ENCODE measurements around the gene ACTN4. TPM values are rescaled to one million over a fixed set of nuclear protein-coding genes. Genes with fewer than 3 reads are reported as not detected.

ACTN4 gene
- total RNA-seq, 2 experiments from 2014 or later, result 86.8 to 178 TPM

- Histone ChIP-seq H3K4me3 (ENCODE audit: low read depth, low read length, poor library complexity, severe bottlenecking) (no peak overlapping the region), H3K27ac (ENCODE audit: low read depth, low read length, poor library complexity, severe bottlenecking) (no peak overlapping the region), H3K36me3 (ENCODE audit: insufficient read depth, low read length) (no peaks in the 10 kb centered on the region; the same call in 1 of the 2 replicates), H3K9me2 (ENCODE audit: insufficient read depth, low read length) (no peaks in the 10 kb centered on the region), H3K9me3 (ENCODE audit: low read length) (no peaks in the 10 kb centered on the region), H3K79me2 (ENCODE audit: insufficient read depth, low read depth, low read length) (peaks cover 22% of the 10 kb centered on the region; the same call in 1 of the 2 replicates), H3K4me2 (ENCODE audit: low read length) (no peak overlapping the region), H4K20me1 (ENCODE audit: insufficient read depth, low read length) (0 out of 2 replicates have a peak, but pooled peaks cover 5% of the 10 kb centered on the region), H2AFZ (ENCODE audit: low read length) (no peak overlapping the region), H3K4me1 (ENCODE audit: insufficient read depth, low read length, poor library complexity, severe bottlenecking) (peaks cover 15% of the 10 kb centered on the region)
- intact Hi-C loops (cut with micrococcal nuclease; ENCODE audit: unreplicated experiment), result no loop called here
- TF ChIP-seq EZH2phosphoT487 (IDR thresholded peaks at IDR 0.05; ENCODE audit: borderline replicate concordance, low read depth, low read length) (no peak), CTCF (conservative IDR thresholded peaks at IDR 0.05; ENCODE audit: low read length) (no peak)
- no TSS peak for BruUV-seq (replicated peaks)
- ChIA-PET POLR2A (no interaction called here), CTCF (ENCODE audit: unreplicated experiment) (no interaction called here)
- no peak for DNase-seq (ENCODE audit: low spot score)
Observed at GRCh38 chr19:38687837-38688378, 40.5 kb downstream of the ACTN4 start.

GRCh38 chr19:38690146-38690545 lies 42.7 kb downstream of the ACTN4 start:
- intact Hi-C loops (cut with micrococcal nuclease; ENCODE audit: unreplicated experiment), result no loop called here
- Histone ChIP-seq H4K20me1 (ENCODE audit: insufficient read depth, low read length) (0 out of 2 replicates have a peak, but pooled peaks cover 5% of the 10 kb centered on the region), H3K36me3 (ENCODE audit: insufficient read depth, low read length) (no peaks in the 10 kb centered on the region; the same call in 1 of the 2 replicates), H3K9me2 (ENCODE audit: insufficient read depth, low read length) (no peaks in the 10 kb centered on the region), H3K27ac (ENCODE audit: low read depth, low read length, poor library complexity, severe bottlenecking) (no peak overlapping the region), H3K4me1 (ENCODE audit: insufficient read depth, low read length, poor library complexity, severe bottlenecking) (peaks cover 20% of the 10 kb centered on the region), H3K4me2 (ENCODE audit: low read length) (no peak overlapping the region), H3K9me3 (ENCODE audit: low read length) (no peaks in the 10 kb centered on the region), H3K79me2 (ENCODE audit: insufficient read depth, low read depth, low read length) (peaks cover 22% of the 10 kb centered on the region; the same call in 1 of the 2 replicates), H2AFZ (ENCODE audit: low read length) (no peak overlapping the region), H3K4me3 (ENCODE audit: low read depth, low read length, poor library complexity, severe bottlenecking) (no peak overlapping the region)
- CTCF ChIA-PET (ENCODE audit: unreplicated experiment), result no interaction called here
- BruUV-seq (replicated peaks), result no TSS peak
- no peak for DNase-seq (ENCODE audit: low spot score)
- TF ChIP-seq CTCF (conservative IDR thresholded peaks at IDR 0.05; ENCODE audit: low read length) (no peak), EZH2phosphoT487 (IDR thresholded peaks at IDR 0.05; ENCODE audit: borderline replicate concordance, low read depth, low read length) (no peak)
- POLR2A ChIA-PET, result no interaction called here

GRCh38 chr19:38690832-38691231 lies 43.4 kb downstream of the ACTN4 start:
- H3K79me2 ChIP-seq (ENCODE audit: insufficient read depth, low read depth, low read length), result peaks cover 15% of the 10 kb centered on the region; the same call in 1 of the 2 replicates
- H3K4me1 ChIP-seq (ENCODE audit: insufficient read depth, low read length, poor library complexity, severe bottlenecking), result peaks cover 17% of the 10 kb centered on the region
- BruUV-seq (replicated peaks), result no TSS peak
- 0 out of 2 replicates have a peak, but pooled peaks cover 5% of the 10 kb centered on the region for H4K20me1 ChIP-seq (ENCODE audit: insufficient read depth, low read length)
- H3K9me2 ChIP-seq (ENCODE audit: insufficient read depth, low read length), result no peaks in the 10 kb centered on the region
- no peak for DNase-seq (ENCODE audit: low spot score)
- ChIA-PET POLR2A (no interaction called here), CTCF (ENCODE audit: unreplicated experiment) (no interaction called here)
- no peak overlapping the region for H3K4me3 ChIP-seq (ENCODE audit: low read depth, low read length, poor library complexity, severe bottlenecking)
- intact Hi-C loops (cut with micrococcal nuclease; ENCODE audit: unreplicated experiment), result no loop called here
- no peaks in the 10 kb centered on the region for H3K9me3 ChIP-seq (ENCODE audit: low read length)
- H3K36me3 ChIP-seq (ENCODE audit: insufficient read depth, low read length), result no peaks in the 10 kb centered on the region; the same call in 1 of the 2 replicates
- TF ChIP-seq EZH2phosphoT487 (IDR thresholded peaks at IDR 0.05; ENCODE audit: borderline replicate concordance, low read depth, low read length) (no peak), CTCF (conservative IDR thresholded peaks at IDR 0.05; ENCODE audit: low read length) (no peak)
- H3K4me2 ChIP-seq (ENCODE audit: low read length), result no peak overlapping the region
- no peak overlapping the region for H2AFZ ChIP-seq (ENCODE audit: low read length)
- H3K27ac ChIP-seq (ENCODE audit: low read depth, low read length, poor library complexity, severe bottlenecking), result no peak overlapping the region
